Smooth muscle cell (in vitro differentiated cells): ENCODE results near the gene HRC. TPM values are rescaled to one million over a fixed set of nuclear protein-coding genes. Genes with fewer than 3 reads are reported as not detected.

Source experiments
- DNase-seq: peaks from one replicate; lab custom pipeline; 2025; ENCODE audit not compliant: unreplicated experiment; lab: John Stamatoyannopoulos, UW
- H2AFZ ChIP-seq: fragments of 200-600 bp; sonication (generic); 2 replicates; pipeline ENCODE4 v1.6.0; 2016; ENCODE audit warnings: antibody characterized with exemption, low read depth, mild to moderate bottlenecking
- H3F3A ChIP-seq: fragments of 200-600 bp; sonication (generic); 2 replicates; pipeline ENCODE4 v1.6.0; 2017; ENCODE audit warnings: antibody characterized with exemption, low read depth
- H3K27ac ChIP-seq: fragments of 200-600 bp; sonication (generic); 2 replicates; pipeline ENCODE4 v1.5.1; 2016; ENCODE audit warnings: low read depth, mild to moderate bottlenecking
- H3K27me3 ChIP-seq: fragments of 200-600 bp; sonication (generic); 2 replicates; pipeline ENCODE4 v1.6.1; 2016; ENCODE audit warnings: low read depth, mild to moderate bottlenecking
- H3K36me3 ChIP-seq: fragments of 200-600 bp; sonication (generic); 2 replicates; pipeline ENCODE4 v1.5.1; 2016; ENCODE audit warnings: low read depth
- H3K4me1 ChIP-seq: fragments of 200-600 bp; sonication (generic); 2 replicates; pipeline ENCODE4 v1.5.1; 2016; ENCODE audit warnings: low read depth
- H3K4me2 ChIP-seq: fragments of 200-600 bp; sonication (generic); 2 replicates; pipeline ENCODE4 v1.6.0; 2016; ENCODE audit warnings: mild to moderate bottlenecking
- H3K4me3 ChIP-seq: fragments of 200-600 bp; sonication (generic); 2 replicates; pipeline ENCODE4 v1.5.1; 2016; ENCODE audit warnings: mild to moderate bottlenecking
- H3K79me2 ChIP-seq: fragments of 200-600 bp; sonication (generic); 2 replicates; pipeline ENCODE4 v1.6.0; 2016; ENCODE audit warnings: low read depth, mild to moderate bottlenecking
- H3K9ac ChIP-seq: fragments of 200-600 bp; sonication (generic); 2 replicates; pipeline ENCODE4 v1.6.0; 2016; ENCODE audit warnings: low read depth
- H3K9me3 ChIP-seq: fragments of 200-600 bp; sonication (generic); replicated peaks from 2 replicates; pipeline ENCODE4 v1.5.1; 2016; ENCODE audit warnings: low read depth
- H4K20me1 ChIP-seq: fragments of 200-600 bp; sonication (generic); 2 replicates; pipeline ENCODE4 v1.6.0; 2016; ENCODE audit warnings: low read depth
- CTCF ChIP-seq: fragments of 200-600 bp; sonication (generic); IDR thresholded peaks from 2 replicates; pipeline ENCODE4 v1.5.1; 2017; ENCODE audit warnings: borderline replicate concordance, mild to moderate bottlenecking, antibody characterized with exemption; ENCODE audit not compliant: insufficient read depth, poor library complexity, severe bottlenecking
- WGBS: methylation state at CpG from one replicate; pipeline ENCODE4 v1.1.7; 2016; ENCODE audit warnings: low lambda C conversion rate; 5-methylcytosine and 5-hydroxymethylcytosine counted together
- polyA plus RNA-seq: library from polyadenylated mRNA; unstranded; fragments of >200 nt; fragmentation: Nextera tagmentation; extraction: Ambion mirVana; gene quantifications from 2 replicates; pipeline ENCODE4 v1.2.1, GENCODE V29; 2016
- total RNA-seq: library from RNA; depleted of rRNA; stranded (reverse); fragments of >200 nt; gene quantifications from 2 replicates; pipeline ENCODE4 v1.2.3, GENCODE V29; 2014

HRC gene
- total and polyA plus RNA-seq, 2 experiments from 2014 or later: 0.06 to 1.1 TPM

GRCh38 chr19:49196527-49197240 is 41.5 kb upstream of the HRC start:
- no peak for TF ChIP-seq CTCF
- no peak overlapping the region for H2AFZ ChIP-seq
- H3F3A ChIP-seq: peaks cover 6% of the 10 kb centered on the region
- peaks cover 17% of the 10 kb centered on the region for H3K36me3 ChIP-seq
- H3K4me3 ChIP-seq: no peak overlapping the region
- H3K4me2 ChIP-seq: no peak overlapping the region
- no peaks in the 10 kb centered on the region for H3K27me3 ChIP-seq
- WGBS: 96% methylated on average over 24 of the region's 40 CpGs
- H3K9ac ChIP-seq: no peak overlapping the region
- H3K27ac ChIP-seq: no peak overlapping the region
- H4K20me1 ChIP-seq: no peaks in the 10 kb centered on the region
- no peak for DNase-seq
- no peaks in the 10 kb centered on the region for H3K79me2 ChIP-seq
- H3K4me1 ChIP-seq: no peaks in the 10 kb centered on the region
- H3K9me3 ChIP-seq: no peaks in the 10 kb centered on the region

GRCh38 chr19:49194408-49194807 is 39.2 kb upstream of the HRC start:
- no peaks in the 10 kb centered on the region for H3K4me1 ChIP-seq
- H4K20me1 ChIP-seq: no peaks in the 10 kb centered on the region
- H3K9ac ChIP-seq: no peak overlapping the region
- H2AFZ ChIP-seq: no peak overlapping the region
- peaks cover 11% of the 10 kb centered on the region for H3K36me3 ChIP-seq
- no peak for TF ChIP-seq CTCF
- no peak overlapping the region for H3K27ac ChIP-seq
- H3K4me2 ChIP-seq: no peak overlapping the region
- H3K9me3 ChIP-seq: no peaks in the 10 kb centered on the region
- H3K79me2 ChIP-seq: no peaks in the 10 kb centered on the region
- DNase-seq: no peak
- H3K4me3 ChIP-seq: no peak overlapping the region
- WGBS: 96% methylated on average over 4 of the region's 4 CpGs
- no peaks in the 10 kb centered on the region for H3K27me3 ChIP-seq
- peaks cover 6% of the 10 kb centered on the region for H3F3A ChIP-seq

- Histone ChIP-seq H3K79me2 (no peaks in the 10 kb centered on the region), H3K4me1 (no peaks in the 10 kb centered on the region), H3K9ac (no peak overlapping the region), H3K9me3 (no peaks in the 10 kb centered on the region), H3K27me3 (no peaks in the 10 kb centered on the region), H3K36me3 (peaks cover 11% of the 10 kb centered on the region), H3K4me3 (no peak overlapping the region), H3K27ac (no peak overlapping the region), H3F3A (peaks cover 6% of the 10 kb centered on the region), H4K20me1 (no peaks in the 10 kb centered on the region), H3K4me2 (no peak overlapping the region), H2AFZ (no peak overlapping the region)
- no peak for DNase-seq
- TF ChIP-seq CTCF: no peak
- 95% methylated on average over 6 of the region's 6 CpGs for WGBS
Measured at GRCh38 chr19:49193822-49194394, 38.7 kb upstream of the HRC start.

- Histone ChIP-seq H3K4me3 (no peak overlapping the region), H3K4me1 (no peaks in the 10 kb centered on the region), H2AFZ (no peak overlapping the region), H4K20me1 (no peaks in the 10 kb centered on the region), H3K36me3 (peaks cover 11% of the 10 kb centered on the region), H3K4me2 (no peak overlapping the region), H3K9ac (no peak overlapping the region), H3K79me2 (no peaks in the 10 kb centered on the region), H3K27me3 (no peaks in the 10 kb centered on the region), H3K9me3 (no peaks in the 10 kb centered on the region), H3F3A (no peaks in the 10 kb centered on the region), H3K27ac (no peak overlapping the region)
- WGBS: 97% methylated on average over 3 of the region's 3 CpGs
- no peak for TF ChIP-seq CTCF
- no peak for DNase-seq
Measured at GRCh38 chr19:49190781-49191180, 35.6 kb upstream of the HRC start.
